RWPE2 (cell line): ENCODE data around the gene BMERB1.

Experiments used
- ATAC-seq: fragments of 200-7000 bp; cut with Tn5 transposase; 3 replicates; pipeline ENCODE4 v1.9.1; 2021; ENCODE audit warnings: low read depth
- DNase-seq: peaks from one replicate; pipeline ENCODE4 v3.0.0-alpha.2; 2020; ENCODE audit warnings: low spot score
- H3K27ac ChIP-seq: fragments of 450-650 bp; 2 replicates; pipeline ENCODE4 v1.5.1; 2017; ENCODE audit warnings: mild to moderate bottlenecking; ENCODE audit not compliant: poor library complexity, severe bottlenecking
- H3K27me3 ChIP-seq: fragments of 250-450 bp; sonication (Bioruptor Pico); 2 replicates; pipeline ENCODE4 v1.5.1; 2021; ENCODE audit warnings: mild to moderate bottlenecking, moderate library complexity; ENCODE audit not compliant: insufficient read depth, poor library complexity, severe bottlenecking
- H3K36me3 ChIP-seq: fragments of 250-450 bp; sonication (Bioruptor Pico); 2 replicates; pipeline ENCODE4 v1.5.1; 2020; ENCODE audit warnings: low read depth, mild to moderate bottlenecking, moderate library complexity
- H3K4me1 ChIP-seq: fragments of 250-450 bp; sonication (Bioruptor Pico); 2 replicates; pipeline ENCODE4 v1.5.1; 2021; ENCODE audit warnings: mild to moderate bottlenecking, moderate library complexity; ENCODE audit not compliant: insufficient read depth, poor library complexity, severe bottlenecking
- H3K4me3 ChIP-seq: fragments of 250-450 bp; sonication (Bioruptor Pico); 2 replicates; pipeline ENCODE4 v1.5.1; 2021; ENCODE audit warnings: mild to moderate bottlenecking, moderate library complexity; ENCODE audit not compliant: severe bottlenecking
- H3K9me3 ChIP-seq: fragments of 250-450 bp; sonication (Bioruptor Pico); 2 replicates; pipeline ENCODE4 v1.5.1; 2021; ENCODE audit warnings: mild to moderate bottlenecking, moderate library complexity; ENCODE audit not compliant: severe bottlenecking
- CTCF ChIP-seq: fragments of 450-650 bp; IDR thresholded peaks from one replicate; pipeline ENCODE4 v1.5.1; 2017; ENCODE audit warnings: mild to moderate bottlenecking, moderate library complexity; ENCODE audit not compliant: poor library complexity, severe bottlenecking

The BMERB1 gene

DNA sequence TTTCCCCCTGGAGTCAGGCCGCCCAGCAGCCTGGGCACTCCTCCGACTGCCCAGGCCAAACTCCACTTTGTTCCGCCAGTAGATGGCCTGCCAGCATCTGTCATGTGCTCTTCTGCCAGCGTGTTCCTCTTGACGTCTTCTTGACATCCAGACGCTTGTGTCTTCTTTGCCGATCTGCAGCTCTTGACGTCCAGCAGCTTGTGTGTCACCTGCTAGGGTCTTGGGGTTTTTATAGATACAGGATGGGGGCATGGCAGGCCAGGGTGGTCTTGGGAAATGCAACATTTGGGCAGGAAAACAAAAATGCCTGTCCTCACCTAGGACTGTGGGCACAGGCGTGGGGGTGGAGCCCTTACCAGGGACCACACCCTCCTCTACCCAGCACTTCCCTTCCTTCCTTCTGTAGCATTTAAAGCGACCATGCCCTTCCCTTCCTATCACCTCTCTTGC lies 88.7 kb downstream of the BMERB1 start:
- H3K27me3 ChIP-seq = no peaks in the 10 kb centered on the region
- ATAC-seq = no peak
- H3K4me3 ChIP-seq = no peak overlapping the region
- no peak overlapping the region for H3K27ac ChIP-seq
- no peaks in the 10 kb centered on the region for H3K4me1 ChIP-seq
- no peaks in the 10 kb centered on the region for H3K9me3 ChIP-seq
- TF ChIP-seq CTCF = peak; percentile 2
- DNase-seq = no peak
- H3K36me3 ChIP-seq = no peaks in the 10 kb centered on the region

GRCh38 chr16:15523939-15524338 lies 89.6 kb downstream of the BMERB1 start:
- H3K27ac ChIP-seq = no peak overlapping the region
- H3K4me3 ChIP-seq = no peak overlapping the region
- no peaks in the 10 kb centered on the region for H3K36me3 ChIP-seq
- no peaks in the 10 kb centered on the region for H3K27me3 ChIP-seq
- no peaks in the 10 kb centered on the region for H3K9me3 ChIP-seq
- no peak for DNase-seq
- no peak for ATAC-seq
- H3K4me1 ChIP-seq = no peaks in the 10 kb centered on the region
- no peak for TF ChIP-seq CTCF

DNA sequence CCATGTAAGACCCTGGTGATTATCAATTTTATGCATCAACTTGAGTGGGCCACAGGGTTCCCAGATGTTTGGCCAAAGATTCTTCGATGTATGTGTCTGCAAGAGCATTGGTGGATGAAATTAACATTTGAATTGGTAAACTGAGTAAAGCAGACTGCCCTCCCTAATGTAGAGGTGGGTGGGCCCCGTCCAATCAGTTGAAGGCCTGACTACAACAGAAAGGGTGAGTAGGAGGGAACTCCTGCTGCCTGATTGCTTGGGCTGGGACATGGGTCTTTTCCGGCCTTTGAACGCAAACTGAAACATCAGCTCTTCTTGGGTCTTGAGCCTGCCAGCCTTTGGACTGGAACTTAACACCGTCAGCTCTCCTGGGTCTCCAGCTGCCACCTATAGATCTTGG lies 90.6 kb downstream of the BMERB1 start:
- DNase-seq (no peak), ATAC-seq (no peak)
- no peak for TF ChIP-seq CTCF
- Histone ChIP-seq H3K4me3 (no peak overlapping the region), H3K36me3 (no peaks in the 10 kb centered on the region), H3K27ac (no peak overlapping the region), H3K27me3 (no peaks in the 10 kb centered on the region), H3K4me1 (no peaks in the 10 kb centered on the region), H3K9me3 (no peaks in the 10 kb centered on the region)

GRCh38 chr16:15526097-15526496 lies 91.7 kb downstream of the BMERB1 start:
- DNase-seq (no peak), ATAC-seq (no peak)
- Histone ChIP-seq H3K27ac (no peak overlapping the region), H3K4me3 (no peak overlapping the region), H3K4me1 (no peaks in the 10 kb centered on the region), H3K36me3 (no peaks in the 10 kb centered on the region), H3K9me3 (no peaks in the 10 kb centered on the region), H3K27me3 (no peaks in the 10 kb centered on the region)
- TF ChIP-seq CTCF = no peak

- no peak for ATAC-seq
- no peak for DNase-seq
- Histone ChIP-seq H3K27ac (no peak overlapping the region), H3K36me3 (no peaks in the 10 kb centered on the region), H3K4me3 (no peak overlapping the region), H3K4me1 (no peaks in the 10 kb centered on the region), H3K27me3 (no peaks in the 10 kb centered on the region), H3K9me3 (no peaks in the 10 kb centered on the region)
- TF ChIP-seq CTCF = no peak
Observed at GRCh38 chr16:15526731-15527130, 92.3 kb downstream of the BMERB1 start.
